ENCODE measurements around the gene CELSR3.

The CELSR3 gene

GRCh38 chr3:48674505-48674904, 11.8 kb upstream of the CELSR3 start:
- TF ChIP-seq CTCF (conservative IDR thresholded peaks at IDR 0.05; ENCODE audit: low read length) = no peak
- no peak overlapping the region for H3K4me3 ChIP-seq (ENCODE audit: low read length)
- DNase-seq (ENCODE audit: low read depth) = no peak

- no peak for DNase-seq (ENCODE audit: low read depth)
- H3K4me3 ChIP-seq (ENCODE audit: low read length) = no peak overlapping the region
- TF ChIP-seq CTCF (conservative IDR thresholded peaks at IDR 0.05; ENCODE audit: low read length) = no peak
Measured at GRCh38 chr3:48672522-48672921, 9.8 kb upstream of the CELSR3 start.

DNA sequence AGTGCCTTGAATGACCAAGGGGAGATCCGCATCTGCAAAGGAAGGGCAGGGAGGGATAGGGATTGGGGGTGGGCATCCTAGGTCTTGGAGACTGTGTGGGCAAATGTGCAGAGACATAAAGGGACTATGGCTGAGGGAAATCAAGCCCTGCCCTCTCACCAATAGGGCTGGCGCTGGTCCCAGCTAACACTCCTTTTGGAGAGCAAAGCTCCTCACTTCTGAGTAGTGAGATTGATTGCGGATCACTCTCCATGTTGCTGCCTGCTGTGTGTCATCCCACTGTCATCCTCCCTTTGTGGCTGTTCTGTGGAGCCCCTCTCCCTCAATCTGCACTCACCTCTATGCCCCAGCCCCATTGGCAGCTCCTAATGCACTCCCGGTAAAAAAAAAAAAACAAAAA, 2.2 kb upstream of the CELSR3 start:
- H3K4me3 ChIP-seq (ENCODE audit: low read length) = no peak overlapping the region
- no peak for DNase-seq (ENCODE audit: low read depth)
- TF ChIP-seq CTCF (conservative IDR thresholded peaks at IDR 0.05; ENCODE audit: low read length) = no peak

- TF ChIP-seq CTCF (conservative IDR thresholded peaks at IDR 0.05; ENCODE audit: low read length) = no peak
- no peak for DNase-seq (ENCODE audit: low read depth)
- H3K4me3 ChIP-seq (ENCODE audit: low read length) = peak overlapping the region; percentile 72
Measured at GRCh38 chr3:48664313-48664644, 1.6 kb upstream of the CELSR3 start.

DNA sequence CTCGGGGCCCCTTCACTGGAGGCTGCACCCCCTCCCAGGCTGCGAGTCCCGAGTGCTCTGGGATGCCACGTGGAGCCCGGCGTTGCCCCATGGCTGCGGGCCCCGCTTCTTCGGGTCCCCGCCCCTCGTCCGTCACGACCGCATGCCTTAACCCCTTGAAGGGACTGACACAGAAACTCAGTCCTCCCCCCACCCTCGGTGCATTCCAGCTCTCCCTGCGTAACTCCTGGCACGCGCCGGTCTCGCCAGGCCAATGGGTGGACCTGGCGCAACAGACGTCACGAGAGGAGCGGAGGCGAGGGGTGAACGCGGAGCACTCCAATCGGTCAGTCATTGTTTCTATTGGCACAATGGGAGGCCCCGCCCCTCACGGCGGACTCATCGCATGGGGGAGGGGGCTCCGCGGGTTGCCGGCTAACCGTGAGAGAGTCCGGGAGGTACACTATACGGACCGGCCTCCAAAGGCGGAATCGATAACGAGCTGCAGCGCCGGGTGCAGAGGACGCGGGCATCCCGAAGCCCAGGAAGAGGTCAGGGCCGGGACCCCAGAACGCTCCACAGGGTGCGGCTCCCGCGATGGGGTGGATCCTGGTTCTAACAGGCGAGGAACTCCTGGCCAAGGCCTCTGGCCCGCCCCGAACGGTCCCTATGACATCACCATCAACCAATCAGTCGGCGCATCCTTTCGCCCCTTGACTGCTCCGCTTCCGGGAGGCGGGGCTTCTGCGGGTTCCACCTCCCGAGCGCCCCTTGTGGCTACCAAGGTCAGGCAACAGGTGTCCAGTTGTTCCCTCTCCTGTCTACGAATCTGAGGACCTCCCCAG, 1.0 kb upstream of the CELSR3 start:
- H3K4me3 ChIP-seq (ENCODE audit: low read length) = peak overlapping the region; percentile 72
- TF ChIP-seq CTCF (conservative IDR thresholded peaks at IDR 0.05; ENCODE audit: low read length) = peak; percentile 73
- peak; percentile 98 for DNase-seq (ENCODE audit: low read depth)

DNA sequence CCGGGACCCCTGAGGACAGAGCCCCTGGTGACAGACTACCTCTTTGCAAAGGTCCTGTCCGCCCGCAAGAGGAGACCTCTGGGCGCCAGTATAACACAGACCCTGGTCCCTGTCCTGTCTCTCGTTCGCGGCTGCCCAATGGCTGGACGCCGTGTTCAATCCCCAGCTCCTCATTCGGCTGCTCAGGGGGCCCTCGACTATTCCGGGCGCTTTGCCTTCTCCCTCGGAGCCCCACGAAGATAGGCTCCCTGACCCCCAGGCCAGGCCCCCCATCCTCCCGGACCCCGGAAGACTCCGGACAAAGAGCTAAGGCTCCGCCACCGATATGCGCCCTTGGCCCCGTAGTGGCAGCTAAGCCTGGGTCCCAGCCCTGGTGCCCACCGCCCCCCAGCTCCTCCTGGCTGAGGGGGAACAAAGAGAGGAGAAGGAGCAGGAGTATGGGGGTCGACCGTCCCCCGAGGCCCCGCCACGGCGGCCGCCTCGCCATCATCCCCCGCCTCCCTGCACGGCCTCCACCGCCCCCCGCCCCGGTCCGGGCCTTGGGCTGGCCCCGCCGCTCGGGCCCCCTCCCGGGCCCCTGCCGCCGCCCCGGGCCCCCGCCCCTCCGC, 437 bp downstream of the CELSR3 start:
- no peak overlapping the region for H3K4me3 ChIP-seq (ENCODE audit: low read length)
- no peak for TF ChIP-seq CTCF (conservative IDR thresholded peaks at IDR 0.05; ENCODE audit: low read length)
- no peak for DNase-seq (ENCODE audit: low read depth)

All from AG10803 (cell line).